Pancreas (tissue), 10 donors: Measurements from ENCODE around the gene MT1B. TPM values are rescaled to one million over a fixed set of nuclear protein-coding genes. Genes with fewer than 3 reads are reported as not detected.

Experiments used
- ATAC-seq, 4 donors: fragments of 200-7000 bp; cut with Tn5 transposase; one replicate each; pipeline versions ENCODE4 v1.8.0 to v1.9.1; 2020; ENCODE audit warnings: mild to moderate bottlenecking in 4 of 4, moderate library complexity in 4 of 4
- DNase-seq, 6 donors: peaks; one replicate each; pipeline ENCODE4 v3.0.0-alpha.2; 2020
- FAIRE-seq: peaks from 2 replicates; lab custom pipeline; 2012; peaks lifted over from hg19 to GRCh38; lab: Jason Lieb, UNC
- H3K27ac ChIP-seq, 4 donors: fragments of 200-600 bp; sonication (generic); 1 replicate in 3 of 4; 2 replicates in 1 of 4; pipeline versions ENCODE4 v1.5.0 to v1.8.0; 2020
- H3K27me3 ChIP-seq, 4 donors: fragments of 200-600 bp; one replicate each; pipeline ENCODE4 v1.8.0; 2021
- H3K36me3 ChIP-seq, 3 donors: fragments of 200-600 bp; sonication (generic) in 1 of 3; one replicate each; pipeline versions ENCODE4 v1.5.0 to v1.8.0; 2020 to 2021
- H3K4me1 ChIP-seq, 3 donors: fragments of 200-600 bp; one replicate each; pipeline ENCODE4 v1.8.0; 2021
- H3K4me3 ChIP-seq, 4 donors: fragments of 200-600 bp; sonication (generic) in 2 of 4; one replicate each; pipeline versions ENCODE4 v1.5.0 to v1.8.0; 2020 to 2021
- H3K9me3 ChIP-seq, 4 donors: fragments of 200-600 bp; one replicate each; pipeline ENCODE4 v1.8.0; 2021
- CTCF ChIP-seq, 4 donors: fragments of 200-600 bp; sonication (generic) in 3 of 4; IDR thresholded peaks; one replicate each; pipeline versions ENCODE4 v1.5.0 to v1.8.0; 2021; ENCODE audit warnings: antibody characterized with exemption in 4 of 4
- WGBS, 2 donors: extraction: QIAGEN DNeasy Blood & Tissue Kit; methylation state at CpG; one replicate each; pipeline ENCODE4 v1.1.7; 2013; 5-methylcytosine and 5-hydroxymethylcytosine counted together
- intact Hi-C, 3 donors: fragments of 100-400 bp; cut with DNase I; formaldehyde crosslinking; loops; one replicate each; pipeline versions ENCODE4 v1.11.1 to v1.14.2; 2022
- polyA plus RNA-seq, 2 donors: library from polyadenylated mRNA; stranded (reverse); fragments of 200-250 nt; gene quantifications; one replicate each; pipeline ENCODE4 v1.2.3, GENCODE V29; 2013
- total RNA-seq, 6 donors: library from RNA; stranded (reverse); fragmentation: NEBNext Ultra II Directional in 4 of 6; extraction: Animal tissue kit (Norgen Biotek cat#: 25700) in 4 of 6; gene quantifications; one replicate each; pipeline versions ENCODE4 v1.2.1 to v1.2.4, GENCODE V29; 2021 to 2023
- donor health status: healthy with polysubstance abuse.
- donor health status: DM: no; HTN: no; CAD: no; lungs with moderate emphysema.
- donor health status: DM: no; HTN: no; CAD: no.
- donor health status: control.
- donor health status: control.
- donor health status: Bipolar disorder and iron deficiency.
- donor health status: DM: yes; HTN: yes; CAD: no.
- donor health status: DM: no; HTN: no; CAD: no.
- donor health status: DM: no; HTN: no; CAD: no.
- donor health status: DM: yes; HTN: yes; CAD: no.

MT1B gene
- total and polyA plus RNA-seq, 8 donors = not detected

- no peak overlapping the region for H3K27ac ChIP-seq
- ATAC-seq (no peak), FAIRE-seq (no peak), DNase-seq (no peak)
- H3K36me3 ChIP-seq = no peaks in the 10 kb centered on the region
- TF ChIP-seq CTCF (IDR thresholded peaks at IDR 0.05) = no peak
- intact Hi-C loops = no loop called here
- no peaks in the 10 kb centered on the region for H3K9me3 ChIP-seq
- no peaks in the 10 kb centered on the region for H3K27me3 ChIP-seq
- H3K4me1 ChIP-seq = peaks cover 0 to 4% (median 0%) of the 10 kb centered on the region in 3 donors
- 91 to 95% methylated on average over 5 of the region's 5 CpGs for WGBS, 2 donors
- no peak overlapping the region for H3K4me3 ChIP-seq
Observed at GRCh38 chr16:56697456-56698155, 45.9 kb downstream of the MT1B start.

DNA sequence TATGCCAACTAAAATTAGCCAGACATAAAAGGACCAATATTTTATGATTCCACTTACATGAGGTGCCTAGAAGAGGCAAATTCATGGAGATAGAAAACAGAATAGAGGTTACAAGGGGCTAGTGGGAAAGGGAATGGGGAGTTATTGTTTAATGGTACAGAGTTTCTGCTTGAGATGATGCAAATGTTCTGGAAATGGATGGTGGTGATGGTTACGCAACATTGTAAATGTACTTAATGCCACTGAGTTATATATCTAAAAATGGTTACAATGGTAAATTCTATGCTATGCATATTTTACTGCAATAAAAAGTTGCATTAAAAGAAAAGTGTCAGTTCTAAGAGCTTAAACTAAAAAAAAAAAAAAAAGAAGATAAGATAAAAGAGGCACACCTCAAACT lies 48.5 kb downstream of the MT1B start:
- FAIRE-seq (no peak), DNase-seq (no peak), ATAC-seq (no peak)
- H3K4me1 ChIP-seq = peaks cover 0 to 4% (median 0%) of the 10 kb centered on the region in 3 donors
- intact Hi-C loops = loop anchor here in 1 of 3 donors (10.0 kb wide), 1 partner anchor 115 kb away; the partner anchor contains the start of gene MT3
- no peak overlapping the region for H3K4me3 ChIP-seq
- H3K36me3 ChIP-seq = no peaks in the 10 kb centered on the region
- no peak for TF ChIP-seq CTCF (IDR thresholded peaks at IDR 0.05)
- WGBS, 2 donors = 19 to 63% methylated on average over 1 of the region's 1 CpG
- H3K27ac ChIP-seq = no peak overlapping the region
- H3K9me3 ChIP-seq = no peaks in the 10 kb centered on the region
- H3K27me3 ChIP-seq = no peaks in the 10 kb centered on the region

DNA sequence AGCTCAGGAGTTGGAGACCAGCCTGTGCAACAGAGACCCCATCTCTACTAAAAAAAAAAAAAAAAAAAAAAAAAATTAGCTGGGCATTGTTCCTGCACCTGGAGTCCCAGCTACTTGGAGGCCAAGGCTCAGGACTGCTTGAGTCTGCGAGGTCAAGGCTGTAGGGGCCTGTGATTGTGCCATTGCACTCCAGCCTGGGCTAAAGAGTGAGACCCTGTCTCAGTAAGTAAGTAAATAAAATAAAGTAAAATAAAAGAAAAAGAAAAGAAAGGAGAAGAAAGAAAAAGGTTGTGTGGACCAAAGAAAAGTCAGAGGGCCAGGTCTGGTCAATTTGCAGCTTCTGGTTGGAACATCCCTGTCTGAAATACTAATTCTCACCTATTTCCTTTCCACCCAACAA lies 48.9 kb downstream of the MT1B start:
- whole genome bisulfite sequencing, 2 donors = 88 to 100% methylated on average over 1 of the region's 1 CpG
- H3K27ac ChIP-seq = no peak overlapping the region
- no peaks in the 10 kb centered on the region for H3K27me3 ChIP-seq
- no peak for TF ChIP-seq CTCF (IDR thresholded peaks at IDR 0.05)
- no peaks in the 10 kb centered on the region for H3K36me3 ChIP-seq
- peaks cover 0 to 4% (median 0%) of the 10 kb centered on the region in 3 donors for H3K4me1 ChIP-seq
- FAIRE-seq (no peak), ATAC-seq (no peak), DNase-seq (no peak)
- intact Hi-C loops = loop anchor here in 1 of 3 donors (10.0 kb wide), 1 partner anchor 116 kb away; the partner anchor contains the start of gene MT3
- H3K4me3 ChIP-seq = no peak overlapping the region
- no peaks in the 10 kb centered on the region for H3K9me3 ChIP-seq

DNA sequence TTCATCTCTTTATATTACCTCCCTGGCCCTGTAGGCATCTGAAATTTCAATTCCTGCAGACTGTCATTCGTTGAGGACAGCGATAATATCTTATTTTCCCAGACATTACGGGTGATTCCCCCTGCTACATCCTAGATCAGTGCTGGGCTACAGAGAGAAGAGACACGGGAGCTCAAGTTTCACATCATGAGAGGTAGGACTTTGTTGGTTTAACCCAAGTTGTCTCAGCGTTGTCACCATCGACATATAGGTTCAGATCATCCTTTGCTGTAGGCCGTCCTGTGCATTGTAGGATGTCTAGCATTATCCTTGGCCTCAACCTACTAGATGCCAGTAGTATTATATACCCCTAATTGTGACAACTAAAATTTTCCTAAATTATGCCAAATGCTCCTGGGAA lies 49.8 kb downstream of the MT1B start:
- Histone ChIP-seq H3K27me3 (no peaks in the 10 kb centered on the region), H3K27ac (no peak overlapping the region), H3K36me3 (no peaks in the 10 kb centered on the region), H3K9me3 (no peaks in the 10 kb centered on the region), H3K4me3 (no peak overlapping the region), H3K4me1 (peaks cover 0 to 4% (median 0%) of the 10 kb centered on the region in 3 donors)
- DNase-seq = no peak
- TF ChIP-seq CTCF (IDR thresholded peaks at IDR 0.05) = no peak
- WGBS, 2 donors = 84% methylated on average over 7 of the region's 7 CpGs
- ATAC-seq = no peak
- intact Hi-C loops = loop anchor here in 1 of 3 donors (10.0 kb wide), 1 partner anchor 117 kb away; the partner anchor contains the start of gene MT3
- no peak for FAIRE-seq

Other genes starting within 250 kb of the MT1B start
- gene AMFR, start 226.3 kb upstream of the MT1B start, total RNA-seq = 10 to 100 TPM; 43.9 to 64.2 (median 52.8) TPM
- 10 to 100 TPM; 29.2 to 37.4 TPM for gene AMFR, start 226.3 kb upstream of the MT1B start, polyA plus RNA-seq
- 10 to 100 TPM; 36.1 to 57.6 (median 49.6) TPM for gene NUDT21, start 200.6 kb upstream of the MT1B start, total RNA-seq
- 10 to 100 TPM in 1 of 2 donors, 1 to 10 TPM in 1; 7.9 to 17.8 TPM for gene NUDT21, start 200.6 kb upstream of the MT1B start, polyA plus RNA-seq
- 10 to 100 TPM in 4 of 6 donors, 1 to 10 TPM in 2; 5.9 to 14.0 (median 11.7) TPM for gene OGFOD1, start 200.3 kb upstream of the MT1B start, total RNA-seq
- 1 to 10 TPM; 3.2 to 6.6 TPM for gene OGFOD1, start 200.3 kb upstream of the MT1B start, polyA plus RNA-seq
- gene BBS2, start 131.9 kb upstream of the MT1B start, total RNA-seq = 10 to 100 TPM in 5 of 6 donors, 1 to 10 TPM in 1; 10.0 to 19.0 (median 14.5) TPM
- gene BBS2, start 131.9 kb upstream of the MT1B start, polyA plus RNA-seq = 10 to 100 TPM; 20.7 to 50.4 TPM
- gene MT4, start 86.8 kb upstream of the MT1B start, total RNA-seq = not detected
- not detected for gene MT4, start 86.8 kb upstream of the MT1B start, polyA plus RNA-seq
- gene MT3, start 62.4 kb upstream of the MT1B start, total RNA-seq = under 1 TPM in 2 of 6 donors, not detected in 4; 0.41 to 0.43 TPM
- 1 to 10 TPM; 1.1 to 4.6 TPM for gene MT3, start 62.4 kb upstream of the MT1B start, polyA plus RNA-seq
- gene MT2A, start 43.3 kb upstream of the MT1B start, total RNA-seq = 100 to 1,000 TPM in 3 of 6 donors, 10 to 100 TPM in 3; 71.0 to 389 (median 110) TPM
- gene MT2A, start 43.3 kb upstream of the MT1B start, polyA plus RNA-seq = 100 to 1,000 TPM; 254 to 495 TPM
- gene MT1E, start 26.1 kb upstream of the MT1B start, total RNA-seq = 100 to 1,000 TPM in 4 of 6 donors, 10 to 100 TPM in 2; 36.1 to 233 (median 158) TPM
- 100 to 1,000 TPM; 293 to 646 TPM for gene MT1E, start 26.1 kb upstream of the MT1B start, polyA plus RNA-seq
- 10 to 100 TPM in 4 of 6 donors, 1 to 10 TPM in 2; 8.3 to 28.8 (median 11.9) TPM for gene MT1M, start 19.2 kb upstream of the MT1B start, total RNA-seq
- 10 to 100 TPM; 29.7 to 34.6 TPM for gene MT1M, start 19.2 kb upstream of the MT1B start, polyA plus RNA-seq
- gene MT1A, start 13.2 kb upstream of the MT1B start, total RNA-seq = 1 to 10 TPM; 1.6 to 6.6 (median 4.0) TPM
- gene MT1A, start 13.2 kb upstream of the MT1B start, polyA plus RNA-seq = 10 to 100 TPM; 15.0 to 66.7 TPM
- gene MT1F, start 6.1 kb downstream of the MT1B start, total RNA-seq = 100 to 1,000 TPM in 1 of 6 donors, 10 to 100 TPM in 5; 29.1 to 119 (median 44.7) TPM
- gene MT1F, start 6.1 kb downstream of the MT1B start, polyA plus RNA-seq = 100 to 1,000 TPM in 1 of 2 donors, 10 to 100 TPM in 1; 94.6 to 201 TPM
- 100 to 1,000 TPM in 4 of 6 donors, 10 to 100 TPM in 2; 76.9 to 766 (median 150) TPM for gene MT1G, start 16.2 kb downstream of the MT1B start, total RNA-seq
- gene MT1G, start 16.2 kb downstream of the MT1B start, polyA plus RNA-seq = 100 to 1,000 TPM; 496 to 753 TPM
- 100 to 1,000 TPM in 1 of 6 donors, 10 to 100 TPM in 4, 1 to 10 TPM in 1; 8.3 to 106 (median 21.0) TPM for gene MT1H, start 17.9 kb downstream of the MT1B start, total RNA-seq
- 10 to 100 TPM; 14.9 to 71.1 TPM for gene MT1H, start 17.9 kb downstream of the MT1B start, polyA plus RNA-seq
- 100 to 1,000 TPM in 5 of 6 donors, 10 to 100 TPM in 1; 56.1 to 474 (median 227) TPM for gene MT1X, start 30.6 kb downstream of the MT1B start, total RNA-seq
- gene MT1X, start 30.6 kb downstream of the MT1B start, polyA plus RNA-seq = 100 to 1,000 TPM; 571 to 992 TPM
- 10 to 100 TPM; 13.1 to 31.4 (median 19.4) TPM for gene NUP93, start 78.2 kb downstream of the MT1B start, total RNA-seq
- gene NUP93, start 78.2 kb downstream of the MT1B start, polyA plus RNA-seq = 10 to 100 TPM; 22.4 to 26.4 TPM
- under 1 TPM in 5 of 6 donors, not detected in 1; 0.05 to 0.12 (median 0.08) TPM for gene SLC12A3, start 213.3 kb downstream of the MT1B start, total RNA-seq
- gene SLC12A3, start 213.3 kb downstream of the MT1B start, polyA plus RNA-seq = under 1 TPM; 0.04 to 0.05 TPM